Right atrium auricular region (tissue), 2 donors: Measurements from ENCODE around the gene VPS37B. TPM values are rescaled to one million over a fixed set of nuclear protein-coding genes. Genes with fewer than 3 reads are reported as not detected.
A peak's percentile ranks its signal among the peaks of the same experiment; 100 is the strongest.

Experiments
- DNase-seq: peaks from one replicate; pipeline ENCODE4 v3.0.0-alpha.2; 2019; ENCODE audit warnings: low spot score
- H3K27ac ChIP-seq, 2 donors: fragments of 200-600 bp; sonication (generic); 1 replicate in 1 of 2; 2 replicates in 1 of 2; pipeline ENCODE4 v1.5.1; 2016 to 2019
- H3K27me3 ChIP-seq, 2 donors: fragments of 200-600 bp; sonication (generic); one replicate each; pipeline versions ENCODE4 v1.5.1 to v1.6.0; 2017 to 2019
- H3K36me3 ChIP-seq: fragments of 200-600 bp; sonication (generic); one replicate; pipeline ENCODE4 v1.5.1; 2016
- H3K4me1 ChIP-seq, 2 donors: fragments of 200-600 bp; sonication (generic); one replicate each; pipeline versions ENCODE4 v1.5.1 to v1.6.0; 2017 to 2019
- H3K4me3 ChIP-seq, 2 donors: fragments of 200-600 bp; sonication (generic); 1 replicate in 1 of 2; 2 replicates in 1 of 2; pipeline ENCODE4 v1.5.1; 2017 to 2019; ENCODE audit warnings: mild to moderate bottlenecking in 1 of 2, moderate library complexity in 1 of 2
- H3K9me3 ChIP-seq, 2 donors: fragments of 200-600 bp; sonication (generic); one replicate each; pipeline ENCODE4 v1.5.1; 2019
- CTCF ChIP-seq, 2 donors: fragments of 200-600 bp; sonication (generic); IDR thresholded peaks; one replicate each; pipeline ENCODE4 v1.5.1; 2019; ENCODE audit warnings: antibody characterized with exemption in 2 of 2
- total RNA-seq, 2 donors: library from RNA; depleted of rRNA; stranded (reverse); fragments of >200 nt; gene quantifications; one replicate each; pipeline ENCODE4 v1.1.0, GENCODE V29; 2016

Gene VPS37B
- total RNA-seq, 2 donors from 2014 or later, result 28.5 to 41.1 TPM

- peaks cover 0 to 57% of the 10 kb centered on the region in 2 donors for H3K4me1 ChIP-seq
- H3K9me3 ChIP-seq, result no peaks in the 10 kb centered on the region
- DNase-seq, result no peak
- H3K36me3 ChIP-seq, result peaks cover 15% of the 10 kb centered on the region
- H3K4me3 ChIP-seq, result no peak overlapping the region
- peak overlapping the region; percentile 62 to 67 for H3K27ac ChIP-seq
- no peaks in the 10 kb centered on the region for H3K27me3 ChIP-seq
- no peak for TF ChIP-seq CTCF (IDR thresholded peaks at IDR 0.05)
Observed at GRCh38 chr12:122862110-122862634, 33.8 kb downstream of the VPS37B start.

GRCh38 chr12:122861587-122861970 is 34.3 kb downstream of the VPS37B start:
- Histone ChIP-seq H3K36me3 (peaks cover 20% of the 10 kb centered on the region), H3K27me3 (no peaks in the 10 kb centered on the region), H3K9me3 (no peaks in the 10 kb centered on the region), H3K27ac (peak overlapping the region; percentile 62 to 67), H3K4me1 (peaks cover 0 to 51% of the 10 kb centered on the region in 2 donors), H3K4me3 (no peak overlapping the region)
- DNase-seq, result no peak
- no peak for TF ChIP-seq CTCF (IDR thresholded peaks at IDR 0.05)

GRCh38 chr12:122860854-122861586 is 34.9 kb downstream of the VPS37B start:
- H3K4me1 ChIP-seq, result peaks cover 0 to 46% of the 10 kb centered on the region in 2 donors
- H3K4me3 ChIP-seq, result no peak overlapping the region
- no peak for TF ChIP-seq CTCF (IDR thresholded peaks at IDR 0.05)
- peak overlapping the region; percentile 62 to 67 for H3K27ac ChIP-seq
- no peak for DNase-seq
- H3K27me3 ChIP-seq, result no peaks in the 10 kb centered on the region
- H3K36me3 ChIP-seq, result peaks cover 23% of the 10 kb centered on the region
- no peaks in the 10 kb centered on the region for H3K9me3 ChIP-seq

- peak; percentile 88 for DNase-seq
- Histone ChIP-seq H3K9me3 (no peaks in the 10 kb centered on the region), H3K4me1 (peaks cover 0 to 38% of the 10 kb centered on the region in 2 donors), H3K27ac (peak overlapping the region; percentile 52 to 62), H3K36me3 (peaks cover 26% of the 10 kb centered on the region), H3K27me3 (no peaks in the 10 kb centered on the region), H3K4me3 (no peak overlapping the region)
- TF ChIP-seq CTCF (IDR thresholded peaks at IDR 0.05), result peak; percentile 86 to 99
Observed at GRCh38 chr12:122860040-122860853, 35.7 kb downstream of the VPS37B start.

GRCh38 chr12:122859303-122860039 is 36.5 kb downstream of the VPS37B start:
- Histone ChIP-seq H3K4me1 (peaks cover 0 to 32% of the 10 kb centered on the region in 2 donors), H3K4me3 (no peak overlapping the region), H3K27ac (peak overlapping the region; percentile 52 to 62), H3K27me3 (no peaks in the 10 kb centered on the region), H3K9me3 (no peaks in the 10 kb centered on the region), H3K36me3 (peaks cover 29% of the 10 kb centered on the region)
- no peak for TF ChIP-seq CTCF (IDR thresholded peaks at IDR 0.05)
- no peak for DNase-seq
